Erythroblast (primary cell): ENCODE results near the gene NRXN3.

Experiments used
- GATA1 ChIP-seq: IDR thresholded peaks from 2 replicates; pipeline ENCODE4 v1.6.1; 2011; ENCODE audit warnings: low read depth, mild to moderate bottlenecking, control low read depth, low read length, moderate library complexity
- POLR2A ChIP-seq: IDR thresholded peaks from 2 replicates; pipeline ENCODE4 v1.6.1; 2011; ENCODE audit warnings: mild to moderate bottlenecking, low read length

DNA sequence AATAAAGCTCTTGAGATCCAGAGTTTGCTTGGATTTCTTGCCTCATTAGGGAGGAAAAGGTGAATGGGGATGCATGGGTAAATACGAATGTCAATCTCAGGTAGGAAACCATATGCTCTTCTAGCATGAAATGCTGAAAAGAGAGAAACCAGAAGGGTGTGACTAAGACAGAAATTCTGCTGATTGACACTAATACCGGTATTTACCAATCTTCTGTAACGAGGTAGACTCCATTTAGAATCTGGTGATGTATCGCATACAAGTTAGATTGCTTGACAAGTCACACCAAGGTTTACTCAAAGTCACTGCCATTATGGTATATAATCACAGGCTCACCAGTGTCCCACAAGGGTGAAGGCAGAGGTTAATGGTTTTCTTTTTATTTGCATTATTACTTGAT, 337.9 kb downstream of the NRXN3 start:
- TF ChIP-seq POLR2A (no peak), GATA1 (no peak)
